Measurements from ENCODE around the gene AHSP. TPM values are rescaled to one million over a fixed set of nuclear protein-coding genes. Genes with fewer than 3 reads are reported as not detected.
"Not testable (repeated sequence)": the region's sequence is repeated elsewhere in the genome, so short reads cannot be mapped to it uniquely, and the experiment has no call there.

The AHSP gene
- polyA plus RNA-seq, 3 donors = 4.2 to 7.0 (median 4.4) TPM

DNA sequence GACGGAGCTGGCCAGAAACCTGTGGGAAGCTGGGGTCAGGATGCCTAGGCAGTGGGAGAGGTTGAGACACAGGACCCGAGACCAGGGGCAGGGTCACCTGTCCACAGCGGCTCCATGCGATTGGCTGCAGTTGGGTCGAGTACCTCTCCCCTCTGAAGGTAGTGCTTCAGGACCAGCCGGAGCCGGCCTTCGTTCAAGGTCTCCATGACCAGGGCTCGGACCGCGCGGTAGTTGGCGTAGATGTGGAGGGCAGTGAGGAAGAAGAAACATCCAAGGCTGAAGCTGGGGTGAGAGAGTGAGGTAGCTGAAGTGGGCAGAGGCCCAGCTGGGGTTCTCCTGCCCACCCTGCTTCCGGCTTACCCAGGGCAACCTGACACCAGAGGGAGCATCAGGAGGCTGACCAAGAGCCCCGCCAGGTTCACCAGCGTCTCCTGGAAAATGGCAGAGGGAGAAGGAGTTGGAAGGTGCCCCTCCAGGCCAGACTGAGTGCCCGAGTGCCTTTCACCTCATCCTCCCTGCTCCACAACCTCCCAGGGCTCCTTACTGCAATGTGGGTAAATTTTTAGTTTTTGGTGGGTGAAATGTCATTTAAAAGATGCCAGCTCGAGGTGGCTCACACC lies 34.1 kb upstream of the AHSP start:
- no peak for DNase-seq

DNA sequence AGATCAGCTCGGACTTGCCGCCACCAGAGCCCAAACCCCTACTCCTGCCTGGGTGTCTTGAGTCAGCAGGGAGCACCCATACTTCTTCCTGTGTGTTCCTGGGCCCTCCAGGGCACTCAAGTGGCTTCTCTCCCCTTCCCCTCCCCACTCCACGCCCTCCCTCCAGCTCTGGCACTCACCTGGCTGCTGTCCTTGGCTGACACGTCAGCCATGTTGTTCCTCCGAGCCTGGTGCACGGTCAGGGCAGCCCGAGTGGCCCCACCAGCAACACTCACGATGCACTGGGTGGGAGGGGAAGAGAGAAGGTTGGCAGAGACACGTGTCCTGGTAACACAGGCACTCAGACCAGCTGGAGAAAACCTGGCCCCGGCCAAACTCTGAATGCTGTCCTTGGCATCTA lies 31.0 kb upstream of the AHSP start:
- DNase-seq = no peak

DNA sequence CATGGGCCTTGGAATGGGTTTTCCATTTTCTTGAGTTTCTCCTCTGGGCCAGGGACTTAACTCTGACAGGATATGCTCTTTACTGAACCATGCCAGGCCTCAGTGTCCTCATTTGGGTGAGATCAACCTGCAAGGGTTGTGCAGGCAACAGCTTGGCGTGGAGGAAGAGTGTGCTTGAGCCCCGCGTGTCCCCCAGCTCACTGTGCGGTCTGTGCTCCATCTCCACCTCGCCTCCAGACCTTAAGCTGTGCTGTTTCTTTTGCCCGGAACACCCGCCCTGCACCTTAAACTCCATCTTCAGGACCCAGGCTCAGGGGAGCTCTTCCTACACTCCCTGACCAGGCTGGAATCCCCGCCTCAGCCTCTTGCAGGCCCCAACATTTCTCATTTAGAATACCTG lies 29.2 kb upstream of the AHSP start:
- DNase-seq = no peak

DNA sequence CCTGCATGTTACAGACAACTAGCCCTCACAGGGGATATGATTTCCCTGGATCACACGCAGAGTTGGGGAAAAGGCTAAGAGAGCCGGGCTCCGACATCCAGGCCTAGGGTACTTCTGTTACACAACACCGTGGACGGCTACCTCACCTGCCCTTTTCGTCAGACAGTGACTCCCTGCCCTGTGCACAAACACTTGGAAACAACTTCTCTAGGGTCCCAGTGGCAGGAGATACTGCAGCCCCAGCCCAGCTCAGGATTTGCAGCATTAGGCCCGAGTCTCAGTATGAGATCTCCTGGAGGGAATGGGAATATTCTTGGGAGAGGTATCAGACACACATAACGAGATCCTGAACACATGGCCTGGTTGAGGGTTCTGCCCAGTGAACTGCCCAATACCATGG lies 27.8 kb upstream of the AHSP start:
- DNase-seq = no peak

DNA sequence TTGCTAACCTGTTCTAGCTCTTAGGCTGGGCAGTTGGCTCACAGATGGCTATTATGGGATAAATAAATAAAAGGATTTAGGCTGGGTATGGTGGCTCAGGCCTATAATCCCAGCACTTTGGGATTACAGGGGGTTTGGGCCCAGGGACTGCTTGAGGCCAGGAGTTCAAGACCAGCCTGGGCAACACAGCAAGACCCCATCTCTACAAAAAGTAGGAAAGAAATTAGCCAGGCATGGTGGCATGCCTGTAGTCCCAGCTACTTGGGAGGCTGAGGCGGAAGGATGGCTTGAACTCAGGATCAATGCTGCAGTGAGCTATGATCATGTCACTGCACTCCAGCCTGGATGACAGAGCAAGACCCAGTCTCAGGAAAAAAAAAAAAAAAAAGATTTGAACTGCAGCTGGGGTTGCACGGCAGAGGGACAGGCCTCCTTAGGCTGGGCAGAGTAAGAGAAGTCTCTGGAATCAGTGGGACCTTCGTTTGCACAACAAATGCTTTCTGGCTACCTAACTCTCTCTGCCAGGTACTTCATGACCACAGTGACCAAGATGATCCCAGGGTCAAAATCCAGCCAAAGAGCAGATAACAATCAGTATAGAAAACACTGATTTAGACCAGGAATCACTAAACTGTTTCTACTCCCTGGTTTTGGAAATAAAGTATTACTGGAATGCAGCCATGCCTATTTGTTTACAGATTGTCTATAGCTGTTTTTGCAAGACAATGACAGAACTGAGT lies 26.3 kb upstream of the AHSP start:
- DNase-seq = no peak

DNA sequence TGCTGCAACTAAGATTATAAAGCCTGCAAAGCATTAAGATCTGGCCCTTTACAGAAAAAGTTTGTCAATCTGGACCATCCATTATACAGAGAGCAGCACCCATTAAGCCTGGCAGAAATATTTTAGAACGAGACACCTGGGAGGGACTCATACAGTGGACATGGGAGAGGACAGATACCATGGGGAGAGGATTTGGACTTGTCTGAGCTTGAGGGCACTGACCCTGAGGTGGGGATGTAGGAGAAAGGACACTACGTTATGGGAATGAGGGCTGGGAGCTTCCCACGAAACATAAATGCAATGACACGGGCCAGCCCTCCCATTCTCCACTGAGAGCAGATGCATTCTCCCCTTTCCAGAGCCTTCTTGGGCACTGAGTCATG lies 25.7 kb upstream of the AHSP start:
- no peak for DNase-seq

DNA sequence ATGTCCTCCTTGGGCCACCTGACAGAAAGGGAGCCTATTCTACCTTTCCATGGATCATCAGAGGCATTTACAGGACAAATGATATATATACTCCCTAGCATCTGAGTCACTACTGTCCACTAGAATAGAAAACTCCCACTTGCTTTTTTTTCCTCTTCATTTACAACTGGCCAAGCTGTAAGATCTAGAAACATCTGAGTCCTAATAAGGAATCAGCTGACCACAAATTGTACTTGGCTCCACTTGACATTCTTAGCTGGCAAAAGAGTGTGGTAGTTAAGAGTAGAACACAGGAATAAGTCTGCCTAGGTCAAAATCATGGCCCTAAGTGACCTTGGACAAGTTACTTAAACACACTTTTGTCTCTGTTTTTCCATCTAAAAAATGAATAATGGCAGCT lies 24.7 kb upstream of the AHSP start:
- DNase-seq = no peak

DNA sequence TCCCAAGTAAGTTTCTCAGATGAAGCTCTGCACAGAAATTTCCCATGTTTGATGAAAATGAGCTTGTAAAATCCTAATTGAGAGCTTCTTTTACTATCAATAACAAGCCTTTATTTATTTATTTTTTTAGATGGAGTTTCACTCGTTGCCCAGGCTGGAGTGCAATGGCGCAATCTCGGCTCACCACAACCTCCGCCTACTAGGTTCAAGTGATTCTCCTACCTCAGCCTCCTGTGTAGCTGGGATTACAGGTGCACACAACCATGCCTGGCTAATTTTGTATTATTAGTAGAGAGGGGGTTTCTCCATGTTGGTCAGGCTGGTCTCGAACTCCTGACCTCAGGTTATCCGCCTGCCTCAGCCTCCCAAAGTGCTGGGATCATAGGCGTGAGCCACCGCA lies 24.1 kb upstream of the AHSP start:
- DNase-seq = not testable (repeated sequence)

DNA sequence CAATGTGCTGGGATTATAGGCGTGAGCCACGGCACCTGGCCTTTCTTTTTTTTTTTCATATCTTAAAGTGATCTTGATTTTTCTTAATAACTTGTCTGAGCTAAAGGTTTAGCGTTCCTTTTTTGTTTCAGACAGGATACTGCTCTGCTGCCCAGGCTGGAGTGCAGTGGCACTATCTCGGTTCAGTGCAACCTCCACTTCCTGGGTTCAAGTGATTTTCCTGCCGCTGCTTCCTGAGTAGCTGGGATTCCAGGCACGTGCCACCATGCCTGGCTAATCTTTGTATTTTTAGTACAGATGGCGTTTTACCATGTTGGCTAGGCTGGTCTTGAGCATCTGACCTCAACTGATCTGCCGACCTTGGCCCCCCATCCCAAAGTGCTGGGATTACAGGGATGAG lies 23.5 kb upstream of the AHSP start:
- no peak for DNase-seq

DNA sequence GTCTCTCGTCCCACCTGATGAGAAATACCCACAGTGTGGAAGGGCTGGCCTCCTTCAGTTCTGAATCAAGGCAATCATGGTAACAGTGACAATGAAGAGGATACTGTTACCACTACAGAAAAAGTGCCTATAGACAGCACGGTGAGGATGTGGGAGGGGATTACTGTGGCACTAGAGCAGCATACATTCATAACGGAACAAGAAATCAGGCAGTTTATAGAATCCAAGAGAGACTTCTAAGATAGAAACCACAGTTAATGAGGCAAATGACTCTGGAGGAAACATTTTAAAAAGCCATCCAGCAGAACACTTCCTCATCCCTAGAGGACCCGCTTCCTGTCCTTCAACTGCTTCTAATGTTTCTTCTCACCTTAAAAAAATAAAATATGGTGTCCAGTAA lies 22.2 kb upstream of the AHSP start:
- no peak for DNase-seq

DNA sequence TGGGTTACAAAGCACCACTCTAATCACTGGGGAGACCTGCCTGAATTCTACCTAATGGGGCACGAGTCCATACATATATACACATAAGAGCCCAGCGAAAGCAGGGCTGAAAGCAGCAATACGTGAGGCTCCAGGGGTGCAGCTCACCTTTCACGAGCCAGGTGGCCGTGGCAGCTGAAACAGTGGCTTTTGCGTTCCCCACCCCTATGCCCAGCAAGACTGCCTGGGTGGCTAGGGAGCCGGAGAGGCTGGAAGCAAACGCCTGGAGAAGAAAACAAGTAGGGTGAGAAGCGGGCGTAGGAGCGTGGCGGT lies 20.1 kb upstream of the AHSP start:
- no peak for DNase-seq

DNA sequence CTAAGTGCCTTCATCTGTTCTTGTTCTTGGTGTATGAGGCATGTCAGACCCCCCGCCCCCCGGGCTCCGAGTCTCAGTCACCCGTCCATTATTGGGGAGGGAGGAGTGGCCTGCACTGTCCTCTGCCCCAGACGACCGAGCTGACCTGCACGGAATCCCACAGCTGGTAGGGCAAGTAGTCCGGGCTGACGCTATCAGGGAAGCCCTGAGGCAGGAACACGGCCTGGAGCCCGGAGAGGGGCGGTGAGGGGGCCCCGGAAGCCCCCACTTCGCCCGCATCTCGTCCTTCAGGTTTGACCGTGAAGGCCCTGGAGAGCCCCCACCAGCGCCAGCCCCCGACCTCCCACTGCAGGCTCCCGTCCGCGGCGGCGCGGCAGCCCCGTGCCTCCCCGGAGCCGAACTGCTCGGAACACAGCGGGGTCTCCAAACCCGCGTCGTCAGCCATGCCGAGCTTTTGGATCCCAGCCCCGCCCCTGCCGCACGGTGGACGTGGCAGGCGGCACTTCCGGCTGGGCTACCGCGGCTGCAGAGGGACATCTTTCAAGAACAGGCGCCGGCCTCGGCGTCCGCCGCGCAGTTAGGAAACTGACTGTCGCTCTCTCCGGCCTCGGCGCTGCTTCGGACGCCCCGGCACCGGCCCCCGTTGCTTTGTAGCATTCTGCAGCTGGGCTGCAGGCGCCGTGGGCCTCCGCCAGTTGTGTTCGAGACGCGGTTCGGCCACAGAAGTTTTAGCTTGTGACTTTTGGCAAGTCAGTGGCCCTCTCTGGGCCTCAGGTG lies 19.6 kb upstream of the AHSP start, which contains the start of gene RUSF1:
TSS of gene RUSF1 (minus strand) at position 463 of the 777 bp plus-strand sequence. CDS start at position 445, 18 bp downstream.
- DNase-seq = peak; percentile 92

DNA sequence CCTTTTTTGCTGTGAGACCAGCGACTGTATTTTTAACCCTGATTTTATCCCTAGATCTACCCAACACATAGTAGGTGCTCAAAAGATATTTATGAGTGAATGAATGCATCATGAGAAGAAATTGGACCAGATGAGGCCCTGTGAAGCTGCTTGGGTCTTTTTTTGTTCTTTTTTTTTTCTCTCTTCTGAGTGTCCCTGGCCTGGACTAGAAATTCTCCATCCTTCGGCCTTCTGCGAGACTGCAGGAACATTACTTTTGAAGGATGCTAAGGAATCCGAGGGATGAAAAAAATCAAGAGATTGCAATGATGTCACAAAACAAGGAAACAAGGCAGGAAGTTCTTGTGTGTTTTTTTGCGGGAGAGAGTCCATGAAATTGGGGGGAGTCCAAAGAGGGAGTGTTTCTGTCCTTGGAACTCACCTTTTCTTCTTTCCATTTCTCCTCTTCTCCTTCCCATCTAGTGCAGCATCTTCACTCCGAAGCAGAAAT lies 18.9 kb upstream of the AHSP start:
- peak; percentile 26 for DNase-seq

DNA sequence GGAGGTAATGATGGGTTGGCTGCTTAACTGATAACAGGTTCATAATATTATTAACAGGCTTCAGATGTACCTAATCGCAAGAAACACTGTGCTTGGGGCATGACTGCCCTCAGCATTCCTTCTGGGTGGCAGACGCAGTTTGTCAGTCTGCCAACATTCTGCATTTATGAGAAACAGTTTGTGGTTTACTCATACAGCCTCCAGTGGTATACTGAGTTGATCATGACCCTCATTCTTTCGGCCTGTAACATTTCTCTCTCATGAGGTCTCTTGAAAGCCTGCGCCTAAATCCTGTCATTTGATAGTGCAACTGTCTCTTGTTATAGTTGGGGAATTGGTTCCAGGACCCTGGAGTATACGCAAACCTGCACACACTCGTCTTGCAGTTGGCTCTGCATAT lies 14.6 kb upstream of the AHSP start:
- DNase-seq = no peak

DNA sequence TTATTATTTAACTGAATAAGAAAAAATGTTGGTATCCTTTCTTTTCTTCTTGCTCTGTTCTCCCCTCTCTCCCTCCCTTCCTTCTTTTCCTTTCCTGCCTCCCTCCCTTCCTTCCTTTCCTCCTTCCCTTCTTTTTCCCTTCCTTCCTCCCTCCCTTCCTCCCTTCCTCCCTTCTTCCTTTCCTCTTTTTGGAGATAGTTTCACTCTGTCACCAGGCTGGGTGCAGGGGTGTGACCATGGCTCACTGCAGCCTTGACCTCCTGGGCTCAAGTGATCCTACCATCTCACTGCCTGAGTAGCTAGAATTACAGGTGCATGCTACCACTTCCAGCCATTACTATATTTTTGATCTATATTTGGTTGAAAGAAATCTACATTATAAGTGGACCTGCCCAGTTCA lies 13.8 kb upstream of the AHSP start:
- DNase-seq = no peak

DNA sequence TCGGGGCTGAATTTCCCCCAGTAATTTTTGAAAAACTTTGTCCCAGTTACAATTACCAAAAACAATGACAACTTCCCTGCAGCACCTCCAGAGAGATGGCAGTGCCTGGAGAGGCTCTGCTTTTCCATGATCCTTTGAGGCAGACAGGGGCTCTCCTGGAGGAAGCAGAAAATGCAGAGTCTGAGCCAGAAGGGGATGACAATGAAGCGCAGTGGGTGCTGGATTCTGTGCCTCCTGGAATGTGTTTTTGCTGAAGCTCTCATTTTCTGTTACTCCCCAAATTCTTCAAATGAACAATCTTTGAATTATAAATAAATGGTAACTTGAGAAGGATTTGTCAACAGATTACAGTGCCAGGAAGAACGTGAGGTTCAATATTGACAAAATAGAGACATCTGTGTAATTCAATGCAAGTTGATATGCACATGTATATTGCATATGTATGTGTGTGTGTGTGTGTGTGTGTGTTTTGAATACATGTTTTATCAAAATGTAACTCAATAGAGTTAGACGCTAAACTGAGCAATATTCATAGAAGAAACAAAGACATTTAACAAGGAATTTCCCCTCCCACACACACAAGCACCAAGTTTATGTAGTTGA lies 9.8 kb upstream of the AHSP start:
- DNase-seq = no peak

DNA sequence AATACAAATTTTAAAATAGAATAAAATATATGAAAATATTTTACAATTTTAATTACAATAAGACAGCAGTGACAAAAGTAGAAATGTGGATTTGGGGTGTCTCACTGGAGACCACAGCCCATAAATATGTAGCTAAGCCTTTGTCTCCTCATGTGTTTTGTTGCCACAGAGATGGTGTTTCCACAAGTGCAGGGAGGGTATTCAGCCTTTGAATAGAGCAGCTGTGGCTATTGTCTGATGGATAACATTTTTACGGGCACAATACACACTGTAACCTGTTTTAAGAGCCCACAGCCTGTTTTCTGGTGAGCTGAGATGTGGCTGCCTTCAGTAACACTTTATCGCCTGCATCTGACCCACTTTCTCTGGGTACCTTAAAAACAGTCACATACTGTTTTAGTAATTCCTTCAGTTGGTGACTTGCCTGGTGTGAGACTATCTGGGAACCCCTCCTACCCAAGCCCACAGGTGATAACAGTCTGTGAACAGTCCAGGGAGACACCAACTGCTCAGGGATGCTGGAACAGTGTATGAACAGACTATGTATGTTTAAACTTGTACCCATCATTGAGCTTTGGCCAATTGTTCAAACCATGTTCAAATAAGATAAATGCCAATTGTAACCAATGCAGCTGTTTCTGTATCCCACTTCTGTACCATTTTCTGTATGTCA lies 7.8 kb upstream of the AHSP start:
- DNase-seq = no peak

DNA sequence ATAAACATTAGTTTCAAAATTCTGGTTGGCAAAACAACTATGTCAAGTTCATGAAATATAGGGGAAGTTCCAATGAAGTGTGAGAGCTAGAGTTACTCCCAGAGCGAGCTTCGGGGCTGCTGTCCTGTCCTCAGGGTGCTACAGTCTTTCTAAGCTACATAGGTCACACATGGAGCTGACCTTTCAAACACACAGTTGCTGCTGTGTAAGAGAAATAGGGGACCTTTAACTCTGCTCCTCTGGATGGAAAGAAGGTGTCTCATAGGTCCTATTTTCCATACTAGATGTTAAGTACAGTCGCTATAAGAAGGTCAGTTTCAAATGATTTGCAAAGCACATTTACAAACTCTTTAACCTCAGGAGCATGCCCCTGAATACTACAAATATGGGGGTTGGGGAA lies 6.3 kb upstream of the AHSP start:
- no peak for DNase-seq

DNA sequence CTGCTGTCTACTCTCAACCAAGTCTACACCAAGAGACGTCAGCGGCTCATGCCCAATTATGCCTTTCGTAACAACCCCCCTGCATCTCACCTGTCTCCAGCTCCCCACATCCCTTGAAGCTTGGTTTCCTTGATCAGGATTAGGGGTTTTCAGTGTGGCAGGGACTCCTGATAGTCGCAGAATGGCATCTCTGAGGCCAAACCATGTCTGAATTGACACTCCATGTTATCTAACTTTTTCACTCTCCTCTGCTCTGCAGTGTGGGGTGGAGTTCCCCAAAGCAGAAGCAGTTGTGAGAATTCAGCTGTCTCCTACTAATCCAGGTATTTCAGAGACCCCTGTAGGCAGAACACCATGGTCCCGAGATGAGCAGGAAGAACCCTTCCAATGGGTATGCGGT lies 5.6 kb upstream of the AHSP start:
- no peak for DNase-seq

DNA sequence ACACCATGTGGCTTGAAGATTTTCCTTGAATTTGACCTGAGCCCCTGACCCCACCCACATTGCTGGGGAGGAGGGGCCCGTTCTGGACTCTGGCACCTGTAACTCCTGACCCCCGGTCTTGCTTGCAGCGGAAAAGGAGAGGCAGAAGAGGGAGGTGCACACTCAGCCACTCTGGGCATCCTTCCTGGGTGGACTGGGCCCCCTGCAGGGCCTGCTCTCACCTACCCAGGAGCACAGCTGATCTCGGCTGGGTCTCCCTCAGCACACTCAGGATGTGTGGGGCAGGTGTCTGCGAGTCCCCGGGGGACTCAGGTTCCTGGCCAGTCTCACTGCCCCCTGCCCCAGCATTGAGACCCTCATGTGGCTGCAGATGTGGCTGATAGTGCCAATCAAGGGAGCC lies 3.9 kb upstream of the AHSP start:
- not testable (repeated sequence) for DNase-seq

DNA sequence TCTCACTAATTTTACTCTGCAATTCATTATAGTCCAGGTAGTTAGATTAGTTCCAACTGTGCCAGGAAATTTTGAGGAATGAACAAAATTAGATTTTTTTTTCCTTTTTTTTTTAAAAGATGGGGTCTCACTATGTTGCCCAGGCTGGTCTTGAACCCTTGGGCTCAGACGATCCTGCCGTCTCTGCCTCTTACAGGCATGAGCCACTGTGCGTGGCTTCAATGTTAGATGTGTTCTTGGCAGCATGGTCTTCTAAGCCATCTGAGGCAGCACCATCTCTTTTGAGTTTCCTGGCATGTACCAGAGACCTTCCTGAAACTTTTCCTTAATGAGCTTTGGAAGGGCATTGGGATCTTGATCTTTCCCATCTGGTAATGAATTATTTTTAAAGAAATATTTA lies 2.6 kb upstream of the AHSP start:
- no peak for DNase-seq

DNA sequence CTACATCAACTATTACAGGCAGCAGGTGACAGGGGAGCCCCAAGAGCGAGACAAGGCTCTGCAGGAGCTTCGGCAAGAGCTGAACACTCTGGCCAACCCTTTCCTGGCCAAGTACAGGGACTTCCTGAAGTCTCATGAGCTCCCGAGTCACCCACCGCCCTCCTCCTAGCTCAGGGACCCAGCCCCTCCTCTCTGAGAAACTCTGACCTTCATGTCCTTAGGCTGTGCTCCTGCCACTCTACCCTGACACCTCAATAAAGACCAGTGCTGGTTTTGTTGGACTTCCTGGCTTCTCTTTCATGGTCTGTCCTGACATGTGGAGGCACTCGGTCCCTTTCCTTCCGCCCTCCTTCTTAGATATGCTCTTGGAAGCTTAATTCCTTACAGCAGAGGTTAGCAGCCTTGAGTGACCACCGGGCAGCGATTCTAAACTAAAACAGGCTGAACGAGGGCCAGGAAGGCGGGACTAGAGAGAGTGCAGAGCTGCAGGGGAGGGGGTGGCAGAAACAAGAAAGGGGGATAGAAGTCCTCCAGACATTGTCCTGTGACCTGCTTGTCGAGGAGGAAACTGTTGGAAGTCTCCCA lies 915 bp downstream of the AHSP start:
- DNase-seq = no peak
